Measurements from ENCODE around the gene PKNOX2.

Gene PKNOX2

GRCh38 chr11:125264100-125265022 lies 99.8 kb downstream of the PKNOX2 start:
- FAIRE-seq, result no peak

- FAIRE-seq, result no peak
Observed at GRCh38 chr11:125267548-125267947, 103.0 kb downstream of the PKNOX2 start.

- FAIRE-seq, result no peak
Observed at GRCh38 chr11:125268611-125269010, 104.1 kb downstream of the PKNOX2 start.

GRCh38 chr11:125270106-125270505 lies 105.6 kb downstream of the PKNOX2 start:
- FAIRE-seq, result no peak

GRCh38 chr11:125270711-125271110 lies 106.2 kb downstream of the PKNOX2 start:
- FAIRE-seq, result no peak

GRCh38 chr11:125271483-125272091 lies 107.0 kb downstream of the PKNOX2 start:
- FAIRE-seq, result no peak

GRCh38 chr11:125272092-125272491 lies 107.5 kb downstream of the PKNOX2 start:
- no peak for FAIRE-seq

GRCh38 chr11:125272821-125273220 lies 108.3 kb downstream of the PKNOX2 start:
- FAIRE-seq, result no peak

GRCh38 chr11:125273519-125274000 lies 109.0 kb downstream of the PKNOX2 start:
- FAIRE-seq, result no peak

- no peak for FAIRE-seq
Observed at GRCh38 chr11:125274309-125274708, 109.8 kb downstream of the PKNOX2 start.

GRCh38 chr11:125274774-125275173 lies 110.2 kb downstream of the PKNOX2 start:
- no peak for FAIRE-seq

GRCh38 chr11:125275905-125276618 lies 111.5 kb downstream of the PKNOX2 start:
- no peak for FAIRE-seq

- FAIRE-seq, result no peak
Observed at GRCh38 chr11:125276619-125276976, 112.0 kb downstream of the PKNOX2 start.

GRCh38 chr11:125279676-125280418 lies 115.3 kb downstream of the PKNOX2 start:
- no peak for FAIRE-seq

- FAIRE-seq, result no peak
Observed at GRCh38 chr11:125280646-125281045, 116.1 kb downstream of the PKNOX2 start.

GRCh38 chr11:125281831-125282595 lies 117.5 kb downstream of the PKNOX2 start:
- no peak for FAIRE-seq

- no peak for FAIRE-seq
Observed at GRCh38 chr11:125282596-125282914, 118.0 kb downstream of the PKNOX2 start.

GRCh38 chr11:125284245-125284850 lies 119.8 kb downstream of the PKNOX2 start:
- FAIRE-seq, result no peak

- FAIRE-seq, result no peak
Observed at GRCh38 chr11:125285844-125286243, 121.3 kb downstream of the PKNOX2 start.

GRCh38 chr11:125286486-125286885 lies 121.9 kb downstream of the PKNOX2 start:
- FAIRE-seq, result no peak

- no peak for FAIRE-seq
Observed at GRCh38 chr11:125287491-125288210, 123.1 kb downstream of the PKNOX2 start.
